SHP77 (cell line): ENCODE data around the gene RANGRF.

ENCODE experiments used
- DNase-seq, 2 experiments: peaks; one replicate each; lab custom pipeline; 2025; lab: John Stamatoyannopoulos, UW

The RANGRF gene

GRCh38 chr17:8314797-8315763 lies 26.6 kb downstream of the RANGRF start:
- no peak for DNase-seq

- no peak for DNase-seq
These were observed 27.3 kb downstream of the RANGRF start for GRCh38 chr17:8315764-8316217.

- DNase-seq: no peak
These were observed 29.8 kb downstream of the RANGRF start for GRCh38 chr17:8318010-8318935.

GRCh38 chr17:8320262-8320661 lies 31.8 kb downstream of the RANGRF start:
- no peak for DNase-seq

- DNase-seq: no peak
These were observed 32.5 kb downstream of the RANGRF start for GRCh38 chr17:8320990-8321389.

- DNase-seq: no peak
These were observed 33.6 kb downstream of the RANGRF start for GRCh38 chr17:8322061-8322460.

- DNase-seq: no peak
These were observed 35.7 kb downstream of the RANGRF start for GRCh38 chr17:8324132-8324531.

GRCh38 chr17:8324923-8325322 lies 36.5 kb downstream of the RANGRF start:
- no peak for DNase-seq

- DNase-seq: no peak
These were observed 38.2 kb downstream of the RANGRF start for GRCh38 chr17:8326511-8327302.

- no peak for DNase-seq
These were observed 38.8 kb downstream of the RANGRF start for GRCh38 chr17:8327303-8327649.

GRCh38 chr17:8332128-8332527 lies 43.7 kb downstream of the RANGRF start:
- no peak for DNase-seq

- DNase-seq: no peak
These were observed 44.2 kb downstream of the RANGRF start for GRCh38 chr17:8332688-8333087.

- DNase-seq: no peak
These were observed 44.8 kb downstream of the RANGRF start for GRCh38 chr17:8333281-8333680.

GRCh38 chr17:8337802-8338752 lies 49.6 kb downstream of the RANGRF start:
- DNase-seq: peak in 1 of 2 experiments; percentile 19

- no peak for DNase-seq
These were observed 50.3 kb downstream of the RANGRF start for GRCh38 chr17:8338753-8339140.

- no peak for DNase-seq
These were observed 51.1 kb downstream of the RANGRF start, which contains the start of gene ODF4 for GRCh38 chr17:8339540-8339939. Gene ODF4 (plus strand): TSS chr17:8339840. CDS start chr17:8340052, 212 bp downstream.
